IMR-90 (cell line): ENCODE data around the gene SEZ6L. TPM values are rescaled to one million over a fixed set of nuclear protein-coding genes. Genes with fewer than 3 reads are reported as not detected.

Experiments
- ATAC-seq: fragments of 200-7000 bp; cut with Tn5 transposase; 2 replicates; pipeline ENCODE4 v1.9.1; 2020; ENCODE audit warnings: low read depth, mild to moderate bottlenecking, moderate library complexity
- BruUV-seq: library from RNA; stranded (reverse); fragments of 400-500 nt; replicated peaks from 2 replicates; lab custom pipeline; 2021; lab: Mats Ljungman, UMichigan
- CTCF ChIA-PET: fragments of 300-600 bp; formaldehyde crosslinking; extraction: SDS; loops from one replicate; lab custom pipeline; 2021; ENCODE audit warnings: antibody characterized with exemption; lab: Yijun Ruan, JAX
- POLR2A ChIA-PET: fragments of 300-600 bp; sonication (Branson Sonifier 250); formaldehyde crosslinking; loops from one replicate; lab custom pipeline; 2022; ENCODE audit warnings: antibody characterized with exemption; ENCODE audit not compliant: unreplicated experiment; lab: Charles Lee
- DNase-seq: peaks from one replicate; pipeline ENCODE4 v3.0.0; 2013
- H2AFZ ChIP-seq: replicated peaks from 2 replicates; pipeline ENCODE3; 2013; ENCODE audit warnings: low read length, mild to moderate bottlenecking; ENCODE audit not compliant: poor library complexity
- H2AK5ac ChIP-seq: 2 replicates; pipeline ENCODE4 v1.6.1; 2013; ENCODE audit warnings: low read depth, low read length, inconsistent platforms
- H2AK9ac ChIP-seq: replicated peaks from 2 replicates; pipeline ENCODE3; 2013; ENCODE audit warnings: mild to moderate bottlenecking, low read depth, low read length, moderate library complexity; ENCODE audit not compliant: poor library complexity
- H2BK120ac ChIP-seq: 2 replicates; pipeline ENCODE4 v1.6.1; 2013; ENCODE audit warnings: low read depth, low read length, inconsistent platforms
- H2BK15ac ChIP-seq: 3 replicates; pipeline ENCODE4 v1.6.1; 2013; ENCODE audit warnings: low read depth, low read length, inconsistent platforms
- H2BK20ac ChIP-seq: 2 replicates; pipeline ENCODE4 v1.6.1; 2013; ENCODE audit warnings: low read depth, mild to moderate bottlenecking, inconsistent platforms, low read length, moderate library complexity
- H2BK5ac ChIP-seq: 2 replicates; pipeline ENCODE4 v1.6.1; 2013; ENCODE audit warnings: mild to moderate bottlenecking, low read depth, low read length, inconsistent platforms; ENCODE audit not compliant: poor library complexity, severe bottlenecking
- H3K14ac ChIP-seq: replicated peaks from 2 replicates; pipeline ENCODE4 v1.6.1; 2013; ENCODE audit warnings: low read depth, low read length, inconsistent platforms
- H3K18ac ChIP-seq: 2 replicates; pipeline ENCODE4 v1.6.1; 2013; ENCODE audit warnings: low read depth, low read length, control low read depth
- H3K23ac ChIP-seq: 2 replicates; pipeline ENCODE4 v1.6.1; 2013; ENCODE audit warnings: low read depth, low read length, inconsistent platforms
- H3K27ac ChIP-seq: 2 replicates; pipeline ENCODE4 v1.5.1; 2013; ENCODE audit warnings: mild to moderate bottlenecking, control low read depth, low read length; ENCODE audit not compliant: insufficient read depth
- H3K27me3 ChIP-seq: 2 replicates; pipeline ENCODE4 v1.6.1; 2013; ENCODE audit warnings: low read length; ENCODE audit not compliant: control insufficient read depth, insufficient read depth
- H3K36me3 ChIP-seq: 2 replicates; pipeline ENCODE4 v1.6.1; 2013; ENCODE audit warnings: low read length, mixed read lengths; ENCODE audit not compliant: control insufficient read depth, insufficient read depth
- H3K4ac ChIP-seq: 2 replicates; pipeline ENCODE4 v1.6.1; 2013; ENCODE audit warnings: low read depth, low read length, inconsistent platforms
- H3K4me1 ChIP-seq: 2 replicates; pipeline ENCODE4 v1.6.1; 2013; ENCODE audit warnings: low read length, mixed read lengths; ENCODE audit not compliant: control insufficient read depth, insufficient read depth
- H3K4me2 ChIP-seq: 2 replicates; pipeline ENCODE4 v1.6.1; 2013; ENCODE audit warnings: low read depth, mild to moderate bottlenecking, control low read depth, low read length, moderate library complexity
- H3K4me3 ChIP-seq: 2 replicates; pipeline ENCODE4 v1.5.1; 2013; ENCODE audit warnings: low read depth, mild to moderate bottlenecking, control low read depth, low read length, moderate library complexity; ENCODE audit not compliant: insufficient read depth
- H3K56ac ChIP-seq: 2 replicates; pipeline ENCODE4 v1.6.1; 2013; ENCODE audit warnings: low read length, inconsistent platforms; ENCODE audit not compliant: insufficient read depth; ENCODE audit errors: extremely low read depth
- H3K79me1 ChIP-seq, 2 experiments: 2 replicates each; pipeline ENCODE4 v1.6.1; 2013; ENCODE audit warnings: low read length in 2 of 2, inconsistent platforms in 1 of 2, low read depth in 1 of 2
- H3K9ac ChIP-seq: 2 replicates; pipeline ENCODE4 v1.6.1; 2013; ENCODE audit warnings: low read depth, low read length, control low read depth
- H3K9me1 ChIP-seq: 2 replicates; pipeline ENCODE4 v1.6.1; 2013; ENCODE audit warnings: low read length, inconsistent platforms; ENCODE audit not compliant: insufficient read depth
- H3K9me3 ChIP-seq: 2 replicates; pipeline ENCODE4 v1.6.1; 2013; ENCODE audit warnings: low read length; ENCODE audit not compliant: control insufficient read depth, insufficient read depth
- H4K20me1 ChIP-seq: 2 replicates; pipeline ENCODE4 v1.6.1; 2013; ENCODE audit warnings: low read length, inconsistent platforms; ENCODE audit not compliant: insufficient read depth
- H4K5ac ChIP-seq: 2 replicates; pipeline ENCODE4 v1.6.1; 2013; ENCODE audit warnings: mild to moderate bottlenecking, low read depth, low read length, control low read depth
- H4K8ac ChIP-seq, 2 experiments: 2 replicates each; pipeline ENCODE4 v1.6.1; 2013; ENCODE audit warnings: low read depth in 2 of 2, low read length in 2 of 2, control low read depth in 1 of 2, inconsistent platforms in 1 of 2
- H4K91ac ChIP-seq: 2 replicates; pipeline ENCODE4 v1.6.1; 2013; ENCODE audit warnings: low read depth, low read length, inconsistent platforms; ENCODE audit not compliant: insufficient read depth
- BHLHE40 ChIP-seq: fragments of 150-350 bp; IDR thresholded peaks from 2 replicates; pipeline ENCODE4 v1.6.1; 2016; ENCODE audit warnings: mild to moderate bottlenecking, low read depth, low read length
- CEBPB ChIP-seq: IDR thresholded peaks from 2 replicates; pipeline ENCODE4 v1.6.1; 2012; ENCODE audit warnings: low read depth, low read length, improper control_type of control experiment
- CHD1 ChIP-seq: IDR thresholded peaks from 2 replicates; pipeline ENCODE4 v1.6.1; 2012; ENCODE audit warnings: low read depth, low read length, improper control_type of control experiment
- CTCF ChIP-seq: conservative IDR thresholded peaks from 2 replicates; pipeline ENCODE4 v1.5.1; 2012; ENCODE audit warnings: mild to moderate bottlenecking, low read depth, low read length, improper control_type of control experiment
- ELK1 ChIP-seq: fragments of 150-350 bp; IDR thresholded peaks from 2 replicates; pipeline ENCODE4 v1.6.1; 2016; ENCODE audit warnings: low read depth, mild to moderate bottlenecking, low read length, moderate library complexity, borderline replicate concordance
- FOS ChIP-seq: fragments of 150-350 bp; IDR thresholded peaks from 2 replicates; pipeline ENCODE4 v1.6.1; 2016; ENCODE audit warnings: low read depth, low read length
- MAFK ChIP-seq: IDR thresholded peaks from 2 replicates; pipeline ENCODE4 v1.6.1; 2012; ENCODE audit warnings: low read depth, low read length, improper control_type of control experiment
- MAZ ChIP-seq: IDR thresholded peaks from 2 replicates; pipeline ENCODE4 v1.6.1; 2012; ENCODE audit warnings: low read depth, mild to moderate bottlenecking, low read length, improper control_type of control experiment, moderate library complexity, borderline replicate concordance
- MXI1 ChIP-seq: IDR thresholded peaks from 2 replicates; pipeline ENCODE4 v1.6.1; 2012; ENCODE audit warnings: low read depth, mild to moderate bottlenecking, low read length, moderate library complexity, borderline replicate concordance
- NFE2L2 ChIP-seq: fragments of 150-350 bp; IDR thresholded peaks from 2 replicates; pipeline ENCODE4 v1.6.1; 2016; ENCODE audit warnings: low read depth, mild to moderate bottlenecking, low read length
- POLR2A ChIP-seq: IDR thresholded peaks from 2 replicates; pipeline ENCODE4 v1.6.1; 2012; ENCODE audit warnings: mild to moderate bottlenecking, low read depth, low read length
- RAD21 ChIP-seq: IDR thresholded peaks from 2 replicates; pipeline ENCODE4 v1.6.1; 2012; ENCODE audit warnings: low read length, improper control_type of control experiment
- RCOR1 ChIP-seq: IDR thresholded peaks from 2 replicates; pipeline ENCODE4 v1.6.1; 2012; ENCODE audit warnings: mild to moderate bottlenecking, low read length, improper control_type of control experiment; ENCODE audit not compliant: insufficient replicate concordance
- RFX5 ChIP-seq: IDR thresholded peaks from 2 replicates; pipeline ENCODE4 v1.8.0; 2012; ENCODE audit warnings: low read depth, mild to moderate bottlenecking, low read length, moderate library complexity
- SMC3 ChIP-seq: fragments of 150-350 bp; IDR thresholded peaks from 2 replicates; pipeline ENCODE4 v1.6.1; 2016; ENCODE audit warnings: low read depth, mild to moderate bottlenecking, antibody characterized with exemption, low read length, moderate library complexity
- USF2 ChIP-seq: fragments of 150-350 bp; IDR thresholded peaks from 2 replicates; pipeline ENCODE4 v1.6.1; 2017; ENCODE audit warnings: mild to moderate bottlenecking, antibody characterized with exemption, low read length, low read depth
- WGBS, 2 experiments: methylation state at CpG; one replicate each; pipeline versions ENCODE4 v1.1.5 to v1.1.7; 2013; ENCODE audit warnings: missing lambda C conversion rate in 2 of 2; ENCODE audit not compliant: insufficient read length in 1 of 2; ENCODE audit errors: extremely low coverage in 2 of 2; 5-methylcytosine and 5-hydroxymethylcytosine counted together
- dilution Hi-C: fragments of 300-500 bp; cut with HindIII; formaldehyde crosslinking; loops from one replicate; pipeline ENCODE4 v1.14.3; 2018; ENCODE audit warnings: low sequenced_read_pairs; ENCODE audit not compliant: unreplicated experiment
- in situ Hi-C: fragments of 300-500 bp; cut with MboI; formaldehyde crosslinking; loops from 3 replicates; pipeline ENCODE4 v1.14.3; 2019; ENCODE audit warnings: low sequenced_read_pairs, inconsistent platforms, mixed read lengths
- intact Hi-C: fragments of 100-400 bp; cut with micrococcal nuclease; formaldehyde crosslinking; loops from 2 replicates; pipeline ENCODE4 v1.10.0; 2022
- polyA plus RNA-seq, 3 experiments: library from polyadenylated mRNA; depleted of rRNA; stranded (reverse); fragments of >200 nt; gene quantifications; 2 replicates each; pipeline ENCODE4 v1.2.3, GENCODE V29; 2012; ENCODE audit warnings: low replicate concordance in 1 of 3
- total RNA-seq: library from RNA; depleted of rRNA; stranded (reverse); fragments of >200 nt; gene quantifications from 2 replicates; pipeline ENCODE4 v1.2.3, GENCODE V29; 2012

Gene SEZ6L
- total and polyA plus RNA-seq, 2 of the 4 experiments (the other 2 are of a cell fraction): not detected

DNA sequence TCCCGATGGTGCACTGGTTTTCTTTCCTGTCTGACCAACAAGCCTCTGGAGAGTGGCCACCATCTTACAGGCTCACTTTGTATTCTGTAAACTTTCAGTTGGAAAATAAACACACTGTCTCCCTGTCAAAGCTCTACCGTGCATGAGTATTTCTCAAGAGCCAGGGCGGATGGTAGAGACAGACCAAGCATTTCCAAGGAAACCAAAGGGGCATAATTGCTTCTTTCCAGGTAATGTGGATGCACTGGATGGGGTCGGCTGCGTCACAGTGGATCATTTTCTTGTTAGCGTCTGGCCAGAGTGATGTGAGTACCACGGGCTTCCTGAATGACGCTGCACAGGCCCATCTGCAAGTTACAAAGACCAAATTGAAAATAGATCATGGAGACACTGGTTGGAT lies 5.1 kb upstream of the SEZ6L start:
- no peaks in the 10 kb centered on the region for H3K36me3 ChIP-seq
- no peaks in the 10 kb centered on the region for H3K9me1 ChIP-seq
- no peak overlapping the region for H3K23ac ChIP-seq
- H3K9ac ChIP-seq: no peak overlapping the region
- intact Hi-C loops: no loop called here
- no peak for ATAC-seq
- no peak overlapping the region for H2AK5ac ChIP-seq
- no peak overlapping the region for H3K4ac ChIP-seq
- H3K4me1 ChIP-seq: no peaks in the 10 kb centered on the region
- no peak overlapping the region for H3K56ac ChIP-seq
- H3K4me2 ChIP-seq: no peak overlapping the region
- no peak overlapping the region for H2BK20ac ChIP-seq
- CTCF ChIA-PET: no interaction called here
- no peak overlapping the region for H2BK15ac ChIP-seq
- no peak overlapping the region for H4K8ac ChIP-seq
- H4K20me1 ChIP-seq: no peaks in the 10 kb centered on the region
- TF ChIP-seq RFX5: no peak
- TF ChIP-seq USF2: no peak
- TF ChIP-seq RCOR1: no peak
- TF ChIP-seq NFE2L2: no peak
- TF ChIP-seq BHLHE40: no peak
- no peak for TF ChIP-seq CEBPB
- no peak for TF ChIP-seq FOS
- no peak for TF ChIP-seq MXI1
- TF ChIP-seq MAZ: no peak
- no peak for TF ChIP-seq CTCF
- TF ChIP-seq POLR2A: no peak
- TF ChIP-seq ELK1: no peak
- TF ChIP-seq CHD1: no peak
- TF ChIP-seq RAD21: no peak
- TF ChIP-seq SMC3: no peak
- no peak for TF ChIP-seq MAFK
- dilution Hi-C loops: no loop called here
- H3K27ac ChIP-seq: no peak overlapping the region
- H2AFZ ChIP-seq: no peak overlapping the region
- no peak overlapping the region for H2BK120ac ChIP-seq
- in situ Hi-C loops: no loop called here
- H4K5ac ChIP-seq: no peak overlapping the region
- no peak overlapping the region for H2BK5ac ChIP-seq
- H3K9me3 ChIP-seq: no peaks in the 10 kb centered on the region; the same call in 1 of the 2 replicates
- POLR2A ChIA-PET: no interaction called here
- no peak overlapping the region for H2AK9ac ChIP-seq
- H3K4me3 ChIP-seq: no peak overlapping the region
- no TSS peak for BruUV-seq
- H3K14ac ChIP-seq: no peak overlapping the region
- no peaks in the 10 kb centered on the region for H3K79me1 ChIP-seq
- peaks cover 6% of the 10 kb centered on the region; the same call in 1 of the 2 replicates for H3K27me3 ChIP-seq
- WGBS, 2 experiments: 63% methylated on average over 4 of the region's 8 CpGs; no CpG with 5 or more reads in 1 of the 2 experiments
- no peak overlapping the region for H4K91ac ChIP-seq
- H3K18ac ChIP-seq: no peak overlapping the region
- DNase-seq: no peak
